Measurements from ENCODE around the gene POU2F3. TPM values are rescaled to one million over a fixed set of nuclear protein-coding genes. Genes with fewer than 3 reads are reported as not detected.
A peak's percentile ranks its signal among the peaks of the same experiment; 100 is the strongest.

POU2F3 gene
- total RNA-seq, 1 donor from 2014 or later, result not detected

DNA sequence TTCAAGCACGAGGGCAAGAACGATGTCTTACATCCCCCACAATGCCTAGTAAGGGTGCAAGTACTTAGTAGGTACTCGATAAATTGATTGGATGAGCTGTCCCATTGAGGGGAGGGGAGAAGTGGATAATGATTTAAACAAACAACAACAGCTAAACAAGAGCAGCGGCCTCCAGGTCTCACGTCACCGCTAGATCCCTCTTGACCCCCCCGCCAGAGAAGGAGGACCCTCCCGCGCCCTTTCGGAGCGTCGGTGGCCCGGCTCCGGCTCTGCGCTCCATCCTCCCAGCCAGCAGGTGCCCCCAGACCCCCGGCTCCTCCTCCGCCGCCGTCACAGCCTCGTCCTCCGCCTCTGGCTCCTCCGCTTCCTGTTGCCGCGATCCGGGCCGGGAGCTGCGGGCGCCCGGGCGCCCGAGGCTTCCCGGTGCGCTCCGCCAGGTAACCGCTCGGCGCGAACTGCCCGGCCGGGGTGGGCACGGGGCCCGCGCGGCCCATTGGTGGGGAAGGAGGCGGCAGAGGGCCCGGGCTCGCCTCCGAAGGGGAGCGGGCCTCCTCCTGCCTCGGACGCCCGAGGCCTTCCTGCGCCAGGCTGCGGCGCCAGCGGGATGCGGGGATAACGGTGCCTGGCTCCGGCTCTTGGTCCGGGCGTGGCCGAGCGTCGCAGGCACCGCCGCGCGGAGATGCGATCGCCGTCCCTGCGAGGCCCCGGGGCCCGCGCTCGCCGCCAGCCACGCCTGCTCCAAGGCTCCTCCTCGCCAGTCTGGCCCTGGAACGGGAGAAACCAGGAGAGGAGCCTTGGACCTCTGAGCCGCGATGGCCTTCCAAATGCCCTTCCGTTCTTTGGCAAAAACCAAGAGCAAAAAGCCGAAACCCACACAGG lies 85.2 kb downstream of the POU2F3 start, which contains the start of gene TLCD5:
TLCD5 (plus strand) TSS at position 368 of the 879 bp plus-strand sequence. CDS start 2,143 bp downstream, outside the sequence.
- peaks cover 5% of the 10 kb centered on the region for H3K9me3 Mint-ChIP-seq (ENCODE audit: unreplicated experiment)
- H3K4me1 Mint-ChIP-seq (ENCODE audit: low read depth, unreplicated experiment), result peaks cover 5% of the 10 kb centered on the region
- peak within 1 kb of the TSS; percentile 95 for H3K4me3 Mint-ChIP-seq (ENCODE audit: unreplicated experiment)
- TF ChIP-seq, protein P1, sequence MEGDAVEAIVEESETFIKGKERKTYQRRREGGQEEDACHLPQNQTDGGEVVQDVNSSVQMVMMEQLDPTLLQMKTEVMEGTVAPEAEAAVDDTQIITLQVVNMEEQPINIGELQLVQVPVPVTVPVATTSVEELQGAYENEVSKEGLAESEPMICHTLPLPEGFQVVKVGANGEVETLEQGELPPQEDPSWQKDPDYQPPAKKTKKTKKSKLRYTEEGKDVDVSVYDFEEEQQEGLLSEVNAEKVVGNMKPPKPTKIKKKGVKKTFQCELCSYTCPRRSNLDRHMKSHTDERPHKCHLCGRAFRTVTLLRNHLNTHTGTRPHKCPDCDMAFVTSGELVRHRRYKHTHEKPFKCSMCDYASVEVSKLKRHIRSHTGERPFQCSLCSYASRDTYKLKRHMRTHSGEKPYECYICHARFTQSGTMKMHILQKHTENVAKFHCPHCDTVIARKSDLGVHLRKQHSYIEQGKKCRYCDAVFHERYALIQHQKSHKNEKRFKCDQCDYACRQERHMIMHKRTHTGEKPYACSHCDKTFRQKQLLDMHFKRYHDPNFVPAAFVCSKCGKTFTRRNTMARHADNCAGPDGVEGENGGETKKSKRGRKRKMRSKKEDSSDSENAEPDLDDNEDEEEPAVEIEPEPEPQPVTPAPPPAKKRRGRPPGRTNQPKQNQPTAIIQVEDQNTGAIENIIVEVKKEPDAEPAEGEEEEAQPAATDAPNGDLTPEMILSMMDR (IDR thresholded peaks at IDR 0.05; ENCODE audit: partially characterized antibody, unreplicated experiment), result no peak
- H3K36me3 Mint-ChIP-seq (ENCODE audit: unreplicated experiment), result no peaks in the 10 kb centered on the region
- peaks cover 11% of the 10 kb centered on the region for H3K27me3 Mint-ChIP-seq (ENCODE audit: unreplicated experiment)
- peak within 1 kb of the TSS; percentile 87 for H3K27ac Mint-ChIP-seq (ENCODE audit: unreplicated experiment)
- DNase-seq, result peak; percentile 90

DNA sequence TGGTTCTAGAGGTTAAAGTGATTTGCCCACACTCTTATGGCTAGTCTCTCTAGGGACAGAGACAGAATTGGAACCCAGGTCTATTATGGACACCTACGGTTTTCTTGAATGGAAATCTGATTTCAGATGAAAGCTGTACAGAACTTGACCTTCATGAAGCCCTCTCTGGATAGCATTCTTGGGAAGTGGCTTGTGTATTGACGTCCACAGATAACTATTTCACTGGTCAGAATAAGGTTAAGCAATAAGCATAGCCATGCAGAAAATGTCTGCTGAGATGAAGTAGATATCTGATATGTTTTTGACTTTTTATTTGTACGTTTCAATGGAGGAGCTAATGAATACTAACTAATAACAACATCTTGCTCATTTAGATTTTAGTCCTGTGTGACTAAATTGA lies 86.3 kb downstream of the POU2F3 start:
- peaks cover 10% of the 10 kb centered on the region for H3K27me3 Mint-ChIP-seq (ENCODE audit: unreplicated experiment)
- peaks cover 5% of the 10 kb centered on the region for H3K9me3 Mint-ChIP-seq (ENCODE audit: unreplicated experiment)
- H3K4me3 Mint-ChIP-seq (ENCODE audit: unreplicated experiment), result peak overlapping the region; percentile 95
- peaks cover 5% of the 10 kb centered on the region for H3K4me1 Mint-ChIP-seq (ENCODE audit: low read depth, unreplicated experiment)
- H3K36me3 Mint-ChIP-seq (ENCODE audit: unreplicated experiment), result no peaks in the 10 kb centered on the region
- H3K27ac Mint-ChIP-seq (ENCODE audit: unreplicated experiment), result peak overlapping the region; percentile 46
- DNase-seq, result no peak
- TF ChIP-seq, protein P1 (IDR thresholded peaks at IDR 0.05; ENCODE audit: partially characterized antibody, unreplicated experiment), result no peak

DNA sequence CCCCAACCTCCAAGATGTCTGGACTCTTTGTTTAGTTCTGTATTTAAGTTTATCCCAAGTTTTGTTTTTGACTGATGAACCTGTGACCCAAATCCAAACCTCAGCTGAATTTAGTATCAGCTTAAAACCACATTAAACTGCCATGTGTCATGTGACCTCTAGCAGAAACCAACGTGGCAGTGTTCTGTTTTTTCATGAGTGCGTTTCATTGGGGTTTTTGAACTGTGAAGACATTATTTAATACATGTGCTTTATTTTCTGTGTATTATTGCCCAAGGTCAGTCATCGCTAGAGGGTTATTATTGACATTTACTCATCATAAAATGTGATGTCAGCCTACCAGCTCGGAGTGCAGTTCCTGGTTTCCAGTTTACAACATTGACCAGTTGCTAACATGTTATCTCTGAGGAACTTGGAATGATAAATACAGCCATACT lies 86.9 kb downstream of the POU2F3 start:
- H3K4me3 Mint-ChIP-seq (ENCODE audit: unreplicated experiment), result peak overlapping the region; percentile 95

DNA sequence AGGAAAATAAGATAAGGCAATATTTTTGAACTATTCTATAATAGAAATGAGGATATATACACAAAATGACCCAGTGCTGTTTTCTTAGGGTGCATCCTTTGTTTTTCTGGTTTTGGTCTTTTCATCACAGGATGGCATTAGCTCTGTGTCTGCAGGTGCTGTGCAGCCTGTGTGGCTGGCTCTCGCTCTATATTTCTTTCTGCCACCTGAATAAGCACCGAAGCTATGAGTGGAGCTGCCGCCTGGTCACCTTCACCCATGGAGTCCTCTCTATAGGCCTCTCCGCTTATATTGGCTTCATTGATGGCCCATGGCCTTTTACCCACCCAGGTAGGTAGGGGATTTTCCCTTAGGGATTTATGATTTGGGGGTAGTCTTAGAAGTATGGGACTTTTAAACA lies 87.4 kb downstream of the POU2F3 start:
- no peak overlapping the region for H3K4me3 Mint-ChIP-seq (ENCODE audit: unreplicated experiment)

More for the DNA sequence above, 86.9 kb downstream of the POU2F3 start:
- peaks cover 5% of the 10 kb centered on the region for H3K9me3 Mint-ChIP-seq (ENCODE audit: unreplicated experiment)
- H3K4me1 Mint-ChIP-seq (ENCODE audit: low read depth, unreplicated experiment), result peaks cover 5% of the 10 kb centered on the region
- TF ChIP-seq, protein P1 (IDR thresholded peaks at IDR 0.05; ENCODE audit: partially characterized antibody, unreplicated experiment), result no peak
- H3K36me3 Mint-ChIP-seq (ENCODE audit: unreplicated experiment), result no peaks in the 10 kb centered on the region
- peaks cover 10% of the 10 kb centered on the region for H3K27me3 Mint-ChIP-seq (ENCODE audit: unreplicated experiment)
- no peak overlapping the region for H3K27ac Mint-ChIP-seq (ENCODE audit: unreplicated experiment)
- no peak for DNase-seq

More for the DNA sequence above, 87.4 kb downstream of the POU2F3 start:
- peaks cover 5% of the 10 kb centered on the region for H3K9me3 Mint-ChIP-seq (ENCODE audit: unreplicated experiment)
- peaks cover 10% of the 10 kb centered on the region for H3K27me3 Mint-ChIP-seq (ENCODE audit: unreplicated experiment)
- no peak for DNase-seq
- no peak overlapping the region for H3K27ac Mint-ChIP-seq (ENCODE audit: unreplicated experiment)
- TF ChIP-seq, protein P1 (IDR thresholded peaks at IDR 0.05; ENCODE audit: partially characterized antibody, unreplicated experiment), result no peak
- H3K36me3 Mint-ChIP-seq (ENCODE audit: unreplicated experiment), result no peaks in the 10 kb centered on the region
- H3K4me1 Mint-ChIP-seq (ENCODE audit: low read depth, unreplicated experiment), result peaks cover 5% of the 10 kb centered on the region

All from glutamatergic neuron (in vitro differentiated cells).